Right cardiac atrium (tissue), 5 donors: ENCODE results near the gene PDE4B. TPM values are rescaled to one million over a fixed set of nuclear protein-coding genes. Genes with fewer than 3 reads are reported as not detected.
"Not testable (repeated sequence)": the region's sequence is repeated elsewhere in the genome, so short reads cannot be mapped to it uniquely, and the experiment has no call there.

ENCODE experiments used
- ATAC-seq, 2 donors: fragments of 200-7000 bp; cut with Tn5 transposase; one replicate each; pipeline versions ENCODE4 v1.8.0 to v1.9.1; 2020; ENCODE audit warnings: moderate library complexity in 2 of 2, mild to moderate bottlenecking in 1 of 2
- DNase-seq, 3 donors: peaks; one replicate each; pipeline ENCODE4 v3.0.0-alpha.2; 2020
- H3K27ac ChIP-seq: one replicate; pipeline ENCODE4 v1.5.1; 2013; ENCODE audit warnings: mild to moderate bottlenecking, low read length, control low read depth, moderate library complexity
- H3K27me3 ChIP-seq: one replicate; pipeline ENCODE4 v1.6.1; 2013; ENCODE audit not compliant: control insufficient read depth, insufficient read depth
- H3K4me1 ChIP-seq: one replicate; pipeline ENCODE4 v1.6.1; 2013; ENCODE audit warnings: low read length; ENCODE audit not compliant: control insufficient read depth, insufficient read depth
- H3K4me3 ChIP-seq: one replicate; pipeline ENCODE4 v1.5.1; 2013; ENCODE audit warnings: low read length, control low read depth
- H3K9me3 ChIP-seq: one replicate; pipeline ENCODE4 v1.6.1; 2013; ENCODE audit warnings: low read length; ENCODE audit not compliant: control insufficient read depth
- whole genome bisulfite sequencing: extraction: QIAGEN DNeasy Blood & Tissue Kit; methylation state at CpG from one replicate; pipeline ENCODE4 v1.1.7; 2013; 5-methylcytosine and 5-hydroxymethylcytosine counted together
- intact Hi-C, 4 donors: fragments of 100-400 bp; cut with DNase I; formaldehyde crosslinking; loops; one replicate each; pipeline versions ENCODE4 v1.11.0 to v1.14.0; 2022 to 2023
- polyA plus RNA-seq: library from polyadenylated mRNA; stranded (reverse); fragments of 200-250 nt; gene quantifications from one replicate; pipeline ENCODE4 v1.2.3, GENCODE V29; 2013
- total RNA-seq, 4 donors: library from RNA; stranded (reverse); fragmentation: NEBNext Ultra II Directional; extraction: Animal tissue kit (Norgen Biotek cat#: 25700); gene quantifications; one replicate each; pipeline ENCODE4 v1.2.1, GENCODE V29; 2021
- donor health status: healthy with polysubstance abuse.
- donor health status: DM: no; HTN: yes; CAD: no.
- donor health status: DM: no; HTN: no; CAD: no.
- donor health status: DM: no; HTN: yes; CAD: no; lungs with severe emphysema.
- donor health status: DM: yes; HTN: yes; CAD: no.

Gene PDE4B
- total and polyA plus RNA-seq, 5 donors, result 8.2 to 37.5 (median 26.0) TPM

DNA sequence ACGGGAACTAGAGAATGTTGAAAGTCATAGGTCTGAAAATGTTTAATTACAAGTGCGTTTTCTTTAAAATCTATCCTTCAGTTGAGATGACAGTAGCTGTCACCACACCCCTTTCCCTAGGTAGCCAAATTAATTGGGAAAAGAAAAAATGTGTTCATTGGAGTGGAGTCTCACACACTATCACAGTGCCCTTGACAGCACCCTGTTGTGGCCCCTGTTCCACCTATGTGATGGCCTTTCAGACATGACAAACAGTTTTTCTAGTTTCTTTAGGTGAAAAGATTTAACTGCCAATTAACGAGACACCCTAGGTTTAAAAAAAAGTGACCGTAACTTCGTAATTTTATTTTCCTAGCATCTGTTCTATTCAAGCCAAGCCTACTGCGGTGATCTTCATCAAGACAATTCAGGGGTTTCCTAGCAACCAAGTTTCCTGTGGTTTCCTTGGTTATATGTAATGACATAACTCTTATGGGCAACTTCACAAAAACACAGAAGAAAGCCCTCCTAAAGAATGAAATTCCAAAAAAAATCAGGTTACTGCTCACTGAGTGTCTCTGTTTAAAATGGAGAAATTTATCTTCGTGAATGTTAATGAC is 298.3 kb downstream of the PDE4B start:
- 70% methylated on average over 7 of the region's 7 CpGs for WGBS
- Histone ChIP-seq H3K9me3 (no peaks in the 10 kb centered on the region), H3K4me3 (no peak overlapping the region), H3K27me3 (no peaks in the 10 kb centered on the region), H3K4me1 (no peaks in the 10 kb centered on the region), H3K27ac (no peak overlapping the region)
- intact Hi-C loops, result no loop called here
- DNase-seq (no peak), ATAC-seq (no peak)

DNA sequence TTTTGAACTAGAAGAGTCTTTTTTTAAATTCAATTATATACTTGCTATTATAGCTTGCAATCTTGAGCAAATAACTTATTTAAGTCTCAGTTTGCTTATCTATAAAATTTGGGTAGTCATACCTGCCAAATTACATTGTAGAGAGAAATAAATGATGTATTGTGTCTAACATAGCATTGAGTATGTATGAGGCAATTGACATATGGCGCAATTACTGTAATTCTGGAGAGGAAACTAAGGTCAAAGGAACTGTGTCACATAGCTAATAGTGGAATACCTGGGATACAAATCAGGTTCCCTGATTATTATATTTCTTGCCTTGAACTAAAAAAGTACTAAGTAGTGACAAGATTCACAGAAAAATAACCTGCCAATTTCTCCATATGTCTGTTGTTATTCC is 302.5 kb downstream of the PDE4B start:
- H3K27ac ChIP-seq, result no peak overlapping the region
- no peak overlapping the region for H3K4me3 ChIP-seq
- H3K4me1 ChIP-seq, result no peaks in the 10 kb centered on the region
- WGBS, result 96% methylated on average over 1 of the region's 1 CpG
- ATAC-seq (no peak), DNase-seq (no peak)
- no peaks in the 10 kb centered on the region for H3K9me3 ChIP-seq
- intact Hi-C loops, result no loop called here
- no peaks in the 10 kb centered on the region for H3K27me3 ChIP-seq

DNA sequence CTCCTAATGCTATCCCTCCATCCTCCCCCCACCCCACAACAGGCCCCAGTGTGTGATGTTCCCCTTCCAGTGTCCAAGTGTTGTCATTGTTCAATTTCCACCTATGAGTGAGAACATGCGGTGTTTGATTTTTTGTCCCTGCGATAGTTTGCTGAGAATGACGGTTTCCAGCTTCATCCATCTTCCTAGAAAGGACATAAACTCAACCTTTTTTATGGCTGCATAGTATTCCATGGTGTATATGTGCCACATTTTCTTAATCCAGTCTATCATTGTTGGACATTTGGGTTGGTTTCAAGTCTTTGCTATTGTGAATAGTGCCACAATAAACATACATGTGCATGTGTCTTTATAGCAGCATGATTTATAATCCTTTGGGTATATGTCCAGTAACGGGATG is 308.3 kb downstream of the PDE4B start:
- WGBS, result 92% methylated on average over 3 of the region's 4 CpGs
- H3K27me3 ChIP-seq, H3K9me3 ChIP-seq, DNase-seq, ATAC-seq, intact Hi-C loops, H3K4me1 ChIP-seq, H3K27ac ChIP-seq, H3K4me3 ChIP-seq: not testable (repeated sequence)

DNA sequence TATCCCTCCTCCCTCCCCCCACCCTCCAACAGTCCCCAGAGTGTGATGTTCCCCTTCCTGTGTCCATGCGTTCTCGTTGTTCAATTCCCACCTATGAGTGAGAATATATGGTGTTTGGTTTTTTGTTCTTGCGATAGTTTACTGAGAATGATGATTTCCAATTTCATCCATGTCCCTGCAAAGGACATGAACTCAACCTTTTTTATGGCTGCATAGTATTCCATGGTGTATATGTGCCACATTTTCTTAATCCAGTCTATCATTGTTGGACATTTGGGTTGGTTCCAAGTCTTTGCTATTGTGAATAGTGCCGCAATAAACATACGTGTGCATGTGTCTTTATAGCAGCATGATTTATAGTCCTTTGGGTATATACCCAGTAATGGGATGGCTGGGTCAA is 311.4 kb downstream of the PDE4B start:
- H3K4me3 ChIP-seq, H3K27ac ChIP-seq, intact Hi-C loops, H3K27me3 ChIP-seq, DNase-seq, ATAC-seq, H3K9me3 ChIP-seq, H3K4me1 ChIP-seq: not testable (repeated sequence)
- WGBS, result 90% methylated on average over 3 of the region's 5 CpGs

DNA sequence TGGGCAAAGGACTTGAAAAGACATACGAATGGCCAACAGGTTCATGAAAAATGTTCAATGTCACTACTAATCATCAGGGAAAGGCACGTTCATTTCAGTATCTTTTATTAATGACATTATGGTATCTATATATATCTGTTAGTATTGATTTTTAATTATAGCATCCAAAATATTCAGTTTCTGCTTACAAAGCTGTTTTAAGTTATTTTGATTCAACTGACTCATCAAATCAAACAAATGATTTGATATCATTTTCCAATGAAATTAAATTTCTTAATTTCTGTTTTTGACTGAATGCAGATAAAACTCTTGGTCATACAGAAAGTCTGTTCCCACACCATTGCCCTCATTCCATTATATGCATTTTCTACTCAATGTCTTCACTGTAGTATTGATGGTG is 315.9 kb downstream of the PDE4B start:
- H3K9me3 ChIP-seq, result no peaks in the 10 kb centered on the region
- H3K27ac ChIP-seq, result no peak overlapping the region
- intact Hi-C loops, result no loop called here
- H3K4me3 ChIP-seq, result no peak overlapping the region
- no peak for ATAC-seq
- 81% methylated on average over 2 of the region's 2 CpGs for WGBS
- DNase-seq, result no peak
- H3K27me3 ChIP-seq, result no peaks in the 10 kb centered on the region
- no peaks in the 10 kb centered on the region for H3K4me1 ChIP-seq

DNA sequence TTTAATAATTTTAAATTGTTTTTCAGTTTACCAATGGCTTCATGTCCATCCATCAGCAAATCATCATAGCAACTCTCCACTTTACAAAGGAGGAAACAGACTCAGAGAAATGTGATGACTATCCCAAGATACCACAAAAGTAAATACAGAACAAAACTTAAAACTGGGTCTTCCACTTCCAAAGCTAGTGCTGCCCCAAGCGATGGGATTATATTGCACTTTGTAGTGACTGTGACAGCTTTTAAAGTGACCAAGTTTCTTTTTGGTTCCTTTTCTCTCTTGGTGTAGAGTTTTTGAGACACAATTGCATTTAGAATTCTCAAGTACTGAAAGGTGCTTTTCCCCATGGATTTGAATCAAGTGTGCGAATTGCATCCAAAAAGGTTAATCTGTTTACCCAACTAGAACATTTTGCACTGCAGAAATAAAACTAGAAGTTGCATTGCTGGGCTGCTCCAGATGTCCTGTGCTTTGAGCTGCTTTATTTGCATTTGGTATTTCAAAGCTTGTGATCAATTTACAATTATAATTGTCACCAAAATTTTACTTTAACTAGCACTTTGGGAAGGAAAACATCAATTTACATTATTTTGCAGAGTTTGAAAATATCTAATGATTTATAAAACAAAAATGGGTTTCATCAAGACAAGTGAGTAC is 320.2 kb downstream of the PDE4B start:
- Histone ChIP-seq H3K4me3 (no peak overlapping the region), H3K4me1 (no peaks in the 10 kb centered on the region), H3K27ac (no peak overlapping the region), H3K27me3 (no peaks in the 10 kb centered on the region), H3K9me3 (no peaks in the 10 kb centered on the region)
- no peak for ATAC-seq
- no peak for DNase-seq
- 77% methylated on average over 2 of the region's 2 CpGs for WGBS
- intact Hi-C loops, result no loop called here

DNA sequence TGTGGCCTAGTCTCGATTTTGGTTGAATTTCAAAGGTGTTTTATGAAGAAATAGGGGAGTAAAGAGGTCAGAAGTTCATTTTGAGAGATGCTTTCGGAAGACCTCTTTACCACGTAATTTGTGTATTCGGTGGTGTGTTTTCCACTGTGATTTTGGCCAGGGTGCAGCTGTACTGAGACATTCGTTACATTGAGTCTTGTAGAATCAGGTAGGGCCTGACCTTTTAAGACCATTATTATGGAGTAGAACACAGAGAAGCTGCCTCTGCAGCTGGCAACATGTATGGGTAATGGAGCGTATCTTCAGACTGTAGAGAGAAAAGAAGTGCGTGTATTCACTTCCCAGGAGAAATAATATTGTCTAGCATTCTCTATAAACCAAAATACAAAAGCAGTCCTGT is 326.5 kb downstream of the PDE4B start:
- no peak overlapping the region for H3K4me3 ChIP-seq
- no peaks in the 10 kb centered on the region for H3K4me1 ChIP-seq
- H3K27ac ChIP-seq, result no peak overlapping the region
- WGBS, result 88% methylated on average over 7 of the region's 7 CpGs
- no peaks in the 10 kb centered on the region for H3K9me3 ChIP-seq
- no peak for DNase-seq
- H3K27me3 ChIP-seq, result no peaks in the 10 kb centered on the region
- no peak for ATAC-seq
- intact Hi-C loops, result no loop called here

DNA sequence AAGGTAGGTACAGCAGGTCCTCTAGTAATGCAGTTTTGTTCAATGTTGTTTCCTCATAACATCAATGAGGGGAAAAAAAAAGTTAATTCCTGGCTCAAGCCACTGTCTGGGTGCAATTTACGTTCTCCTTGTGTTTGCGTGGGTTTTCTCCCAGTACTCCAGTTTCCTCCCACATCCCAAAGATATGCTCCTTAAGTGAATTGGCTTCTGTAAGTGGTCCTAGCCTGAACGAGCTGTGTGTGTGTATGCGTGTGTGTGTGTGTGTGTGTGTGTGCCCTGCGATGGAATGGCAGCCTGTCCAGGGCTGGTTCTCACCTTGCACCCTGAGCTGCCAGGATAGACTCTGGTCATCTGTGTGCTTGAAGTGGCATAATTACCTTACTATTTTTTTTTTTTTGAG is 332.0 kb downstream of the PDE4B start:
- Histone ChIP-seq H3K27ac (no peak overlapping the region), H3K27me3 (no peaks in the 10 kb centered on the region), H3K9me3 (no peaks in the 10 kb centered on the region), H3K4me1 (no peaks in the 10 kb centered on the region), H3K4me3 (no peak overlapping the region)
- DNase-seq (no peak), ATAC-seq (no peak)
- WGBS, result 64% methylated on average over 5 of the region's 5 CpGs
- intact Hi-C loops, result no loop called here

DNA sequence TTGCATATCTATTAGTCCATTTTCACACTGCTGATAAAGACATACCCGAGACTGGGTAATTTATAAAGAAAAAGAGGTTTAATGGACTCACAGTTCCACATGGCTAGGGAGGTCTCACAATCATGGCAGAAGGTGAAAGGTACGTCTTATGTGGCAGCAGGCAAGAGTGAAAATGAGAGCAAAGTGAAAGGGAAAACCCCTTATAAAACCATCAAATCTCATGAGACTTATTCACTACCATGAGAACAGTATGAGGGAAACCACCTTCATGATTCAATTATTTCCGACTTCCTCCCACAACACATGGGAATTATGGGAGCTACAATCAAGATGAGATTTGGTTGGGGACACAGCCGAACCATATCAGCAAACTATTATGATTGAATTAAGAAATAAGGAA is 335.9 kb downstream of the PDE4B start:
- WGBS, result 66% methylated on average over 4 of the region's 4 CpGs
- intact Hi-C loops, DNase-seq, H3K4me1 ChIP-seq, ATAC-seq, H3K27me3 ChIP-seq, H3K27ac ChIP-seq, H3K4me3 ChIP-seq, H3K9me3 ChIP-seq: not testable (repeated sequence)

DNA sequence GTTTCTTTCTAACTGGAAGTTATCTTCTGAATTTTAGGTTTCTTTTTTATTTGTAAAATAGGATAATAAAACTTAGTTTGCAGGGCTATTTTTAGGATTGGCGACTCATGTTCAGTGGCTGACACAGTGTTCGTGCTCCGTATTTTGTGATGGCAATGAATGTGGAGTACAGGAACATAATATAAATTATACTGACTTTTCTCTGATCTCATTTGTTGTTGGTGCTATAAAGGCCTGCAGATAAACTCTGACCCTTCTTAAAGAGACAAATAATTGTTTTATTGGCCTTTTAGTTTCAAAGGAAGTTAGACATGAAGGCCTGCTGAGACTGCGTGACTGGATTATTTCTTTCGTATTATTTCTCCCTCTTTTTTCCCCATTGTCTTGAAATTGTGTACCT is 339.6 kb downstream of the PDE4B start:
- no peak for DNase-seq
- no peak for ATAC-seq
- Histone ChIP-seq H3K4me1 (no peaks in the 10 kb centered on the region), H3K27me3 (no peaks in the 10 kb centered on the region), H3K9me3 (no peaks in the 10 kb centered on the region), H3K27ac (no peak overlapping the region), H3K4me3 (no peak overlapping the region)
- WGBS, result 83% methylated on average over 5 of the region's 5 CpGs
- intact Hi-C loops, result no loop called here

DNA sequence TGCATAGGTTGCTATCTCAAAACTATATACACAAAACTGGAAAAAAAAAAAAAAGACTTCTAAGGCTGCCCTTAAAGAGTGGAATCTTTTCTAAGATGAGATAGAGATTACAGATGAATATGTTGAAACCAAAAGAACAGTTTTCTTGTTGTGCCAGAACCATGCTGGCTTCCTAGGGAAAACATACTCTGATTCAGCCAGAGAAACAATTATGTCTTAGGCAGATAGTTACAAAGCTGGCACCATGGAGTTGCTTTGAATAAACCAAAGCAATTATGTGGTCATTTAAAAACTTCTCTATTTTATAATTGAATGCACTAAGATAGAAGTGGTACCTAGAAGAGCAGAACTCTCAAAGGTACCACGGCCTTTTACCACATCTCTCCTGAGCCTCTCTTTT is 341.3 kb downstream of the PDE4B start:
- H3K9me3 ChIP-seq, result no peaks in the 10 kb centered on the region
- intact Hi-C loops, result no loop called here
- no peak for ATAC-seq

DNA sequence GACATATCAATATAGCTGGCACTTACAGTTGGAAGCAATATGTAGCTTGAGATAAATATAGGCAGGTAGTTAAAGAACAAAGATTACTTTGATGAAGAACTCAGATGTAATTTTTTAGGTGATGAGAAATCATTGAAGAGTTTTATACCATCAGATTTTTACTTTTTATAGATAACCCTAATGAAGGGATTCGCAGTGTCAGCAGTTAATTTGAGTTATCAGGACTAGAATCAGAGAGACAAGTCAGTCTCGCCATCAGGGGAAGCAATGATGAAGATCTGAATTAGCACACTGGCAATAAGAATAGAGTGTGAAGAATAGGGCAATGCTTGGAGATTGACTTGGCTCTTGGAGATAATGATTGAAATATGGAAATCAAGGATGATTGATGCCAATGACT is 342.5 kb downstream of the PDE4B start:
- ATAC-seq (no peak), DNase-seq (no peak)
- 91% methylated on average over 2 of the region's 2 CpGs for WGBS
- intact Hi-C loops, result no loop called here
- H3K9me3 ChIP-seq, result no peaks in the 10 kb centered on the region
- no peak overlapping the region for H3K27ac ChIP-seq
- no peaks in the 10 kb centered on the region for H3K27me3 ChIP-seq
- no peaks in the 10 kb centered on the region for H3K4me1 ChIP-seq
- H3K4me3 ChIP-seq, result no peak overlapping the region

More for the DNA sequence above, 341.3 kb downstream of the PDE4B start:
- Histone ChIP-seq H3K27me3 (no peaks in the 10 kb centered on the region), H3K4me1 (no peaks in the 10 kb centered on the region), H3K27ac (no peak overlapping the region), H3K4me3 (no peak overlapping the region)
- no peak for DNase-seq
- 93% methylated on average over 1 of the region's 1 CpG for WGBS
